Measurements from ENCODE around the gene STOX2. TPM values are rescaled to one million over a fixed set of nuclear protein-coding genes. Genes with fewer than 3 reads are reported as not detected.

Gene STOX2
- total and polyA plus RNA-seq, 2 of the 13 experiments (the other 11 are each of a cell fraction or from before 2014, with no cell fraction given): 0.01 to 0.15 TPM

GRCh38 chr4:183987987-183988392 is 82.9 kb downstream of the STOX2 start:
- in situ Hi-C loops (cut with HindIII; ENCODE audit: extremely low pct_ligation_motif_present, low pct_unique_long_range_greater_than_20kb): no loop called here
- ChIA-PET POLR2A (no interaction called here), CTCF (ENCODE audit: low intra/inter-chr PET ratio, low total read pairs) (no interaction called here)
- no peaks in the 10 kb centered on the region for H3K9me3 ChIP-seq (ENCODE audit: low read length)
- ATAC-seq: peak; percentile 48; the same call in 2 of the 3 replicates
- intact Hi-C loops (cut with micrococcal nuclease; ENCODE audit: unreplicated experiment): no loop called here
- no TSS peak for BruUV-seq (replicated peaks)
- no peak overlapping the region for H3K9ac ChIP-seq (ENCODE audit: insufficient read depth, low read depth, low read length)
- H3K36me3 ChIP-seq (replicated peaks in 1 of 2; ENCODE audit: control insufficient read depth in 1 of 2, insufficient read depth in 2 of 2, low read length in 2 of 2): no peaks in the 10 kb centered on the region
- H3K27ac ChIP-seq (ENCODE audit: extremely low read length, insufficient read depth, low read length): no peak overlapping the region
- H3K79me2 ChIP-seq (ENCODE audit: insufficient read depth, low read length): no peaks in the 10 kb centered on the region
- no peak overlapping the region for H3K4me2 ChIP-seq (ENCODE audit: low read depth, low read length)
- no peaks in the 10 kb centered on the region for H3K4me1 ChIP-seq (ENCODE audit: insufficient read depth, low read length)
- H3K4me3 ChIP-seq (replicated peaks in 1 of 3; ENCODE audit: insufficient read depth in 1 of 3, low read depth in 2 of 3, low read length in 3 of 3): no peak overlapping the region
- no peaks in the 10 kb centered on the region for H4K20me1 ChIP-seq (ENCODE audit: insufficient read depth, low read length)
- no peak for FAIRE-seq
- H2AFZ ChIP-seq (ENCODE audit: low read length): no peak overlapping the region
- H3K27me3 ChIP-seq (ENCODE audit: control insufficient read depth in 1 of 2, insufficient read depth in 2 of 2, low read length in 2 of 2): no peaks in the 10 kb centered on the region
- WGBS (ENCODE audit: low lambda C conversion rate): 49% methylated on average over 7 of the region's 10 CpGs
- TF ChIP-seq FOSL2 (CRISPR knock-in tag; IDR thresholded peaks at IDR 0.05): peak; percentile 52
- TF ChIP-seq ZNF468 (CRISPR knock-in tag; IDR thresholded peaks at IDR 0.05): no peak
- peak; percentile 48; the same call in 1 of the 2 replicates for TF ChIP-seq NFE2L2 (IDR thresholded peaks at IDR 0.05; ENCODE audit: low read length)
- TF ChIP-seq CBFB (CRISPR knock-in tag; IDR thresholded peaks at IDR 0.05): no peak
- no peak for TF ChIP-seq RNF219 (CRISPR knock-in tag; IDR thresholded peaks at IDR 0.05)
- TF ChIP-seq ZEB1 (IDR thresholded peaks at IDR 0.05; ENCODE audit: insufficient replicate concordance, low read depth): no peak
- no peak for TF ChIP-seq WIZ (CRISPR knock-in tag; IDR thresholded peaks at IDR 0.05)
- TF ChIP-seq ZMYM4 (CRISPR knock-in tag; IDR thresholded peaks at IDR 0.05): no peak
- DNase-seq (ENCODE audit: low spot score): peak; percentile 7

GRCh38 chr4:183988874-183989273 is 83.8 kb downstream of the STOX2 start:
- DNase-seq (ENCODE audit: low spot score) (no peak), ATAC-seq (no peak), FAIRE-seq (no peak)
- in situ Hi-C loops (cut with HindIII; ENCODE audit: extremely low pct_ligation_motif_present, low pct_unique_long_range_greater_than_20kb) (no loop called here), intact Hi-C loops (cut with micrococcal nuclease; ENCODE audit: unreplicated experiment) (no loop called here)
- TF ChIP-seq TCF7 (IDR thresholded peaks at IDR 0.05; ENCODE audit: low read depth) (no peak), NFE2L1 (CRISPR knock-in tag; IDR thresholded peaks at IDR 0.05; ENCODE audit: borderline replicate concordance) (no peak)
- no peaks in the 10 kb centered on the region for H3K27me3 ChIP-seq (ENCODE audit: control insufficient read depth in 1 of 2, insufficient read depth in 2 of 2, low read length in 2 of 2)
- no peaks in the 10 kb centered on the region for H3K9me3 ChIP-seq (ENCODE audit: low read length)
- no peak overlapping the region for H3K4me3 ChIP-seq (replicated peaks in 1 of 3; ENCODE audit: insufficient read depth in 1 of 3, low read depth in 2 of 3, low read length in 3 of 3)
- CTCF ChIA-PET (ENCODE audit: low intra/inter-chr PET ratio, low total read pairs): no interaction called here
- H2AFZ ChIP-seq (ENCODE audit: low read length): no peak overlapping the region
- 70% methylated on average over 9 of the region's 9 CpGs for WGBS (ENCODE audit: low lambda C conversion rate)
- POLR2A ChIA-PET: no interaction called here
- H3K79me2 ChIP-seq (ENCODE audit: insufficient read depth, low read length): no peaks in the 10 kb centered on the region
- H3K36me3 ChIP-seq (replicated peaks in 1 of 2; ENCODE audit: control insufficient read depth in 1 of 2, insufficient read depth in 2 of 2, low read length in 2 of 2): no peaks in the 10 kb centered on the region
- no peak overlapping the region for H3K4me2 ChIP-seq (ENCODE audit: low read depth, low read length)
- H3K27ac ChIP-seq (ENCODE audit: extremely low read length, insufficient read depth, low read length): no peak overlapping the region
- no TSS peak for BruUV-seq (replicated peaks)
- H3K9ac ChIP-seq (ENCODE audit: insufficient read depth, low read depth, low read length): no peak overlapping the region
- no peaks in the 10 kb centered on the region for H3K4me1 ChIP-seq (ENCODE audit: insufficient read depth, low read length)
- H4K20me1 ChIP-seq (ENCODE audit: insufficient read depth, low read length): no peaks in the 10 kb centered on the region
